Measurements from ENCODE around the gene LAMTOR4.

- TF ChIP-seq CTCF (IDR thresholded peaks at IDR 0.05) (no peak), POLR2A (IDR thresholded peaks at IDR 0.05) (no peak)
Observed at GRCh38 chr7:100167912-100168323, 19.2 kb downstream of the LAMTOR4 start.

Measured in heart left ventricle (tissue), 13 donors.